ENCODE measurements around the gene IFT88. TPM values are rescaled to one million over a fixed set of nuclear protein-coding genes. Genes with fewer than 3 reads are reported as not detected.
A peak's percentile ranks its signal among the peaks of the same experiment; 100 is the strongest.

Gene IFT88
- total and polyA plus RNA-seq, 2 donors (not counting 1 experiment from before 2014, with no cell fraction given): 9.3 to 17.5 TPM

DNA sequence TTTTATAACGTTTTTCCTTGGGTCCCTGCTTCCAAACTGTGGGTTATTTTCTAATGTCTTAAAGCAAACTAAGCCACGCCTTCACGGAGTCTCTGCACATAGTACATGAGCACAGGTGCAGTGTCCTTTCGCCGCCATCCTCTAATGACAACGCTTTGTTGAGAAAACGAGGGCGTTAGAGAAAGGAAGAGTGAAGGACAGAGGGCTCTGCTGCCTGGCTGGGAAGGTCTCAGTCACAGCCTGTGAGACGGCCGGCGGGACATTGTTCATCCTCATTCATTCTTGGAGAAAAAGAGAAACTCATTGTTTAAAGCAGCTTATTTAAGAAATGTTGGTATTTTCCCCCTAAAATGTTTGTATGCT lies 146.0 kb downstream of the IFT88 start:
- no peaks in the 10 kb centered on the region for H3K27me3 ChIP-seq (ENCODE audit: control insufficient read depth, insufficient read depth, low read length)
- no peak overlapping the region for H3K27ac ChIP-seq (ENCODE audit: insufficient read depth, low read length)
- DNase-seq (ENCODE audit: low read depth in 2 of 2): no peak
- H3K4me3 ChIP-seq (replicated peaks in 1 of 4; ENCODE audit: control extremely low read depth in 1 of 4, insufficient read depth in 1 of 4, low read depth in 3 of 4, low read length in 4 of 4): peak overlapping the region; percentile 11 to 43 (median 24)
- H3K9me3 ChIP-seq (ENCODE audit: control insufficient read depth, insufficient read depth, low read depth, low read length): no peaks in the 10 kb centered on the region
- H3K4me1 ChIP-seq (ENCODE audit: control insufficient read depth, extremely low read depth, insufficient read depth, low read length): peaks cover 9% of the 10 kb centered on the region
- TF ChIP-seq, protein P1, sequence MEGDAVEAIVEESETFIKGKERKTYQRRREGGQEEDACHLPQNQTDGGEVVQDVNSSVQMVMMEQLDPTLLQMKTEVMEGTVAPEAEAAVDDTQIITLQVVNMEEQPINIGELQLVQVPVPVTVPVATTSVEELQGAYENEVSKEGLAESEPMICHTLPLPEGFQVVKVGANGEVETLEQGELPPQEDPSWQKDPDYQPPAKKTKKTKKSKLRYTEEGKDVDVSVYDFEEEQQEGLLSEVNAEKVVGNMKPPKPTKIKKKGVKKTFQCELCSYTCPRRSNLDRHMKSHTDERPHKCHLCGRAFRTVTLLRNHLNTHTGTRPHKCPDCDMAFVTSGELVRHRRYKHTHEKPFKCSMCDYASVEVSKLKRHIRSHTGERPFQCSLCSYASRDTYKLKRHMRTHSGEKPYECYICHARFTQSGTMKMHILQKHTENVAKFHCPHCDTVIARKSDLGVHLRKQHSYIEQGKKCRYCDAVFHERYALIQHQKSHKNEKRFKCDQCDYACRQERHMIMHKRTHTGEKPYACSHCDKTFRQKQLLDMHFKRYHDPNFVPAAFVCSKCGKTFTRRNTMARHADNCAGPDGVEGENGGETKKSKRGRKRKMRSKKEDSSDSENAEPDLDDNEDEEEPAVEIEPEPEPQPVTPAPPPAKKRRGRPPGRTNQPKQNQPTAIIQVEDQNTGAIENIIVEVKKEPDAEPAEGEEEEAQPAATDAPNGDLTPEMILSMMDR (conservative IDR thresholded peaks at IDR 0.05 in 1 of 2, IDR thresholded peaks at IDR 0.05 in 1 of 2; ENCODE audit: low read depth in 1 of 2, low read length in 2 of 2): no peak
- TF ChIP-seq EZH2 (IDR thresholded peaks at IDR 0.05; ENCODE audit: low read length, missing control alignments): no peak
- peak overlapping the region; percentile 89 for H3K4me2 ChIP-seq (ENCODE audit: extremely low read depth, insufficient read depth, low read length)
- H3K9ac ChIP-seq (ENCODE audit: insufficient read depth, low read length): no peak overlapping the region
- no peaks in the 10 kb centered on the region for H4K20me1 ChIP-seq (ENCODE audit: control insufficient read depth, extremely low read depth, insufficient read depth, low read length)
- peak overlapping the region; percentile 63 for H2AFZ ChIP-seq (ENCODE audit: low read length)
- no peaks in the 10 kb centered on the region for H3K36me3 ChIP-seq (ENCODE audit: control insufficient read depth, insufficient read depth, low read length)
- H3K79me2 ChIP-seq (ENCODE audit: control insufficient read depth, insufficient read depth, low read length): no peaks in the 10 kb centered on the region

DNA sequence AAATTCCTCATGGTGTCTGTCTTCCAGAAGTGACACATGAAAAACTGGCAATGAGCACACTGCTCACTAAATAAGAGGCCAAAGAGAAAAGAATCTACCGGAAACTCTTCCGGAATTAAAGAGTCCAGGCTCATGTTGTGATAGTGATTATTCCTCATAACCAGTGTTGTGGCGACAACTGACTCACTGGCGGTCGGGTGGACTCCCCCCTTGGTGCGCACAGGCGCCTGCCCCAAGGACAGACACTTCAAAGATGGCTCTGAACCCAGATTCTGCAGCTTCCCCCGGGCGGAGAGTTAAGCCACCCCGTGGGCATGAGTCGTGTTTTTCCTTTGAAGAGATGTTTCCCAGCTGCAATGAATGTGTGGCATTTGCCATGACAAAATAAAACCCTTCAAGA lies 146.8 kb downstream of the IFT88 start:
- peak overlapping the region; percentile 26 for H3K4me2 ChIP-seq (ENCODE audit: extremely low read depth, insufficient read depth, low read length)
- peaks cover 9% of the 10 kb centered on the region for H3K4me1 ChIP-seq (ENCODE audit: control insufficient read depth, extremely low read depth, insufficient read depth, low read length)
- no peak for TF ChIP-seq EZH2 (IDR thresholded peaks at IDR 0.05; ENCODE audit: low read length, missing control alignments)
- TF ChIP-seq, protein P1 (conservative IDR thresholded peaks at IDR 0.05 in 1 of 2, IDR thresholded peaks at IDR 0.05 in 1 of 2; ENCODE audit: low read depth in 1 of 2, low read length in 2 of 2): no peak
- H3K9me3 ChIP-seq (ENCODE audit: control insufficient read depth, insufficient read depth, low read depth, low read length): no peaks in the 10 kb centered on the region
- H3K27me3 ChIP-seq (ENCODE audit: control insufficient read depth, insufficient read depth, low read length): no peaks in the 10 kb centered on the region
- H3K4me3 ChIP-seq (replicated peaks in 1 of 4; ENCODE audit: control extremely low read depth in 1 of 4, insufficient read depth in 1 of 4, low read depth in 3 of 4, low read length in 4 of 4): no peak overlapping the region
- H3K9ac ChIP-seq (ENCODE audit: insufficient read depth, low read length): no peak overlapping the region
- H3K27ac ChIP-seq (ENCODE audit: insufficient read depth, low read length): no peak overlapping the region
- DNase-seq (ENCODE audit: low read depth in 2 of 2): peak in 1 of 2 donors; percentile 67
- H3K79me2 ChIP-seq (ENCODE audit: control insufficient read depth, insufficient read depth, low read length): no peaks in the 10 kb centered on the region
- H3K36me3 ChIP-seq (ENCODE audit: control insufficient read depth, insufficient read depth, low read length): no peaks in the 10 kb centered on the region
- no peaks in the 10 kb centered on the region for H4K20me1 ChIP-seq (ENCODE audit: control insufficient read depth, extremely low read depth, insufficient read depth, low read length)
- H2AFZ ChIP-seq (ENCODE audit: low read length): no peak overlapping the region

DNA sequence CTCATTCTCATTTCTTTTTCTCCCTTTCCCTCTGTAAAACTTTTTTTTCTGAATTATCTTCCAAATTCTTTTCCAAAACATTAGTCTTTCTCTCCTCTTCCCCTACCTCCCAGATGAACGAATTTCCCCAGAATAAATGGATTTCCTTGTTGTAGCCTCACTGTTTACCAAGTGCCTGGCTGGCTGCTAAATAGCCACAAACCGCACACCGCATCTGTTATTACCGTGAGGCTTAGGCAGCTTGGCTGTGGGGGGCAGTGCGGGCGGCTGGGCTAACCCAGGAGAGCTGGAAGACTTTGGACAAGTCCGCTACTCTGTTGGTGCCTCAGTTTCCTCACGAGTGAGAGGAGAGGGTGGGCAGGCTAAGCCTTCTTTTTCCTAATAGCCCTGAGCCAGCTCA lies 147.2 kb downstream of the IFT88 start:
- peaks cover 9% of the 10 kb centered on the region for H3K4me1 ChIP-seq (ENCODE audit: control insufficient read depth, extremely low read depth, insufficient read depth, low read length)
- H3K4me2 ChIP-seq (ENCODE audit: extremely low read depth, insufficient read depth, low read length): peak overlapping the region; percentile 88
- H4K20me1 ChIP-seq (ENCODE audit: control insufficient read depth, extremely low read depth, insufficient read depth, low read length): no peaks in the 10 kb centered on the region
- no peak overlapping the region for H3K9ac ChIP-seq (ENCODE audit: insufficient read depth, low read length)
- no peak overlapping the region for H2AFZ ChIP-seq (ENCODE audit: low read length)
- TF ChIP-seq EZH2 (IDR thresholded peaks at IDR 0.05; ENCODE audit: low read length, missing control alignments): no peak
- TF ChIP-seq, protein P1 (conservative IDR thresholded peaks at IDR 0.05 in 1 of 2, IDR thresholded peaks at IDR 0.05 in 1 of 2; ENCODE audit: low read depth in 1 of 2, low read length in 2 of 2): no peak
- peak overlapping the region; percentile 54 for H3K27ac ChIP-seq (ENCODE audit: insufficient read depth, low read length)
- peak overlapping the region in 2 of 4 experiments; percentile 6 to 13 for H3K4me3 ChIP-seq (replicated peaks in 1 of 4; ENCODE audit: control extremely low read depth in 1 of 4, insufficient read depth in 1 of 4, low read depth in 3 of 4, low read length in 4 of 4)
- H3K9me3 ChIP-seq (ENCODE audit: control insufficient read depth, insufficient read depth, low read depth, low read length): no peaks in the 10 kb centered on the region
- no peaks in the 10 kb centered on the region for H3K79me2 ChIP-seq (ENCODE audit: control insufficient read depth, insufficient read depth, low read length)
- peak; percentile 39 to 63 for DNase-seq (ENCODE audit: low read depth in 2 of 2)
- H3K36me3 ChIP-seq (ENCODE audit: control insufficient read depth, insufficient read depth, low read length): no peaks in the 10 kb centered on the region
- H3K27me3 ChIP-seq (ENCODE audit: control insufficient read depth, insufficient read depth, low read length): no peaks in the 10 kb centered on the region

Measured in fibroblast of lung (primary cell).